OCI-LY3 (cell line): ENCODE measurements around the gene CD2AP.

Source experiments
- H2AFZ ChIP-seq: fragments of 200-600, 300-600 bp; shearing (Covaris generic); 2 replicates; pipeline ENCODE4 v1.6.0; 2014; ENCODE audit warnings: antibody characterized with exemption, low read depth, low read length
- H3K27ac ChIP-seq: fragments of 200-600, 300-600 bp; sonication (generic); 2 replicates; pipeline ENCODE4 v1.5.1; 2014; ENCODE audit warnings: mild to moderate bottlenecking, low read length, moderate library complexity, mixed read lengths
- H3K27me3 ChIP-seq: fragments of 200-600, 300-600 bp; sonication (generic); 2 replicates; pipeline ENCODE4 v1.6.1; 2014; ENCODE audit warnings: low read depth, low read length, mixed read lengths
- H3K36me3 ChIP-seq: fragments of 200-600, 300-600 bp; sonication (generic); replicated peaks from 2 replicates; pipeline ENCODE3; 2014; ENCODE audit warnings: low read depth, low read length, mixed read lengths
- H3K4me1 ChIP-seq: fragments of 300-600, 200-600 bp; sonication (generic); 2 replicates; pipeline ENCODE4 v1.6.1; 2014; ENCODE audit warnings: low read length, mixed read lengths
- H3K4me2 ChIP-seq: fragments of 200-600, 300-600 bp; sonication (generic); 2 replicates; pipeline ENCODE4 v1.6.1; 2014; ENCODE audit warnings: low read length, mixed read lengths
- H3K4me3 ChIP-seq: fragments of 300-600, 200-600 bp; sonication (generic); 2 replicates; pipeline ENCODE4 v1.5.1; 2014; ENCODE audit warnings: antibody characterized with exemption, mild to moderate bottlenecking, low read length, moderate library complexity
- H3K79me2 ChIP-seq: fragments of 300-600, 200-600 bp; shearing (Covaris generic); 2 replicates; pipeline ENCODE4 v1.6.1; 2014; ENCODE audit warnings: mild to moderate bottlenecking, low read length, mixed read lengths
- H3K9ac ChIP-seq: fragments of 300-600, 200-600 bp; shearing (Covaris generic); 2 replicates; pipeline ENCODE4 v1.6.0; 2014; ENCODE audit warnings: mild to moderate bottlenecking, low read length, moderate library complexity
- H3K9me3 ChIP-seq: fragments of 200-600, 300-600 bp; shearing (Covaris generic); 2 replicates; pipeline ENCODE4 v1.6.1; 2014; ENCODE audit warnings: low read length, mixed read lengths; ENCODE audit not compliant: insufficient read depth
- H4K20me1 ChIP-seq: fragments of 200-600, 300-600 bp; sonication (generic); 2 replicates; pipeline ENCODE4 v1.6.1; 2016; ENCODE audit warnings: low read length, mixed read lengths; ENCODE audit not compliant: insufficient read depth
- EZH2phosphoT487 ChIP-seq: fragments of 200-600 bp; shearing (Covaris generic); IDR thresholded peaks from 2 replicates; pipeline ENCODE4 v1.6.1; 2018; ENCODE audit warnings: antibody characterized with exemption, mixed run types, low read depth
- TF ChIP-seq, protein P1 (sequence below): fragments of 200-600, 300-600 bp; sonication (generic); IDR thresholded peaks from 2 replicates; pipeline ENCODE4 v1.5.1; 2014; ENCODE audit warnings: antibody characterized with exemption, low read length, low read depth

Gene CD2AP

DNA sequence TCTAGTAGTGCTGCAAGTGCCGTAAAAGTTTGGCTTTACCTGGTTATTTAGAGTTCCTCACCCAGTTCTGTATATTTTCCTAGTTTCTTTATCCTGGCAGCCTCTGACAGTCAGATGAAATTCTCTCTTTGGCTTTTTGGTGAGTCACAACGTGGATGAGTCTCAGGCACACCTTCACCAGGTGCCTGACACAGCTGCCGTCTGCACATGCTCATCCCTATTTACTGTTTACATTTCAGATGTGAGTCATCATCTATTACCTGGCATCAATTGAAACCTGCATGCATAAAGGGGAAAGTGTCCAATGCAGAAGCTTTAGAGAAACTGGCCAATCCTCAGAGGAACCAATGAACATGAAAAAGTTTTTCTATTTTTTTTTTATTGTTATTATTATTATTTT lies 187.5 kb downstream of the CD2AP start:
- H3K4me3 ChIP-seq: no peak overlapping the region
- no peaks in the 10 kb centered on the region for H4K20me1 ChIP-seq
- no peaks in the 10 kb centered on the region for H3K9me3 ChIP-seq
- TF ChIP-seq, protein P1, sequence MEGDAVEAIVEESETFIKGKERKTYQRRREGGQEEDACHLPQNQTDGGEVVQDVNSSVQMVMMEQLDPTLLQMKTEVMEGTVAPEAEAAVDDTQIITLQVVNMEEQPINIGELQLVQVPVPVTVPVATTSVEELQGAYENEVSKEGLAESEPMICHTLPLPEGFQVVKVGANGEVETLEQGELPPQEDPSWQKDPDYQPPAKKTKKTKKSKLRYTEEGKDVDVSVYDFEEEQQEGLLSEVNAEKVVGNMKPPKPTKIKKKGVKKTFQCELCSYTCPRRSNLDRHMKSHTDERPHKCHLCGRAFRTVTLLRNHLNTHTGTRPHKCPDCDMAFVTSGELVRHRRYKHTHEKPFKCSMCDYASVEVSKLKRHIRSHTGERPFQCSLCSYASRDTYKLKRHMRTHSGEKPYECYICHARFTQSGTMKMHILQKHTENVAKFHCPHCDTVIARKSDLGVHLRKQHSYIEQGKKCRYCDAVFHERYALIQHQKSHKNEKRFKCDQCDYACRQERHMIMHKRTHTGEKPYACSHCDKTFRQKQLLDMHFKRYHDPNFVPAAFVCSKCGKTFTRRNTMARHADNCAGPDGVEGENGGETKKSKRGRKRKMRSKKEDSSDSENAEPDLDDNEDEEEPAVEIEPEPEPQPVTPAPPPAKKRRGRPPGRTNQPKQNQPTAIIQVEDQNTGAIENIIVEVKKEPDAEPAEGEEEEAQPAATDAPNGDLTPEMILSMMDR: no peak
- peaks cover 20% of the 10 kb centered on the region for H3K4me1 ChIP-seq
- H3K27me3 ChIP-seq: no peaks in the 10 kb centered on the region
- H3K36me3 ChIP-seq: no peaks in the 10 kb centered on the region
- H3K9ac ChIP-seq: no peak overlapping the region
- no peak overlapping the region for H2AFZ ChIP-seq
- no peaks in the 10 kb centered on the region for H3K79me2 ChIP-seq
- no peak overlapping the region for H3K4me2 ChIP-seq
- H3K27ac ChIP-seq: no peak overlapping the region

DNA sequence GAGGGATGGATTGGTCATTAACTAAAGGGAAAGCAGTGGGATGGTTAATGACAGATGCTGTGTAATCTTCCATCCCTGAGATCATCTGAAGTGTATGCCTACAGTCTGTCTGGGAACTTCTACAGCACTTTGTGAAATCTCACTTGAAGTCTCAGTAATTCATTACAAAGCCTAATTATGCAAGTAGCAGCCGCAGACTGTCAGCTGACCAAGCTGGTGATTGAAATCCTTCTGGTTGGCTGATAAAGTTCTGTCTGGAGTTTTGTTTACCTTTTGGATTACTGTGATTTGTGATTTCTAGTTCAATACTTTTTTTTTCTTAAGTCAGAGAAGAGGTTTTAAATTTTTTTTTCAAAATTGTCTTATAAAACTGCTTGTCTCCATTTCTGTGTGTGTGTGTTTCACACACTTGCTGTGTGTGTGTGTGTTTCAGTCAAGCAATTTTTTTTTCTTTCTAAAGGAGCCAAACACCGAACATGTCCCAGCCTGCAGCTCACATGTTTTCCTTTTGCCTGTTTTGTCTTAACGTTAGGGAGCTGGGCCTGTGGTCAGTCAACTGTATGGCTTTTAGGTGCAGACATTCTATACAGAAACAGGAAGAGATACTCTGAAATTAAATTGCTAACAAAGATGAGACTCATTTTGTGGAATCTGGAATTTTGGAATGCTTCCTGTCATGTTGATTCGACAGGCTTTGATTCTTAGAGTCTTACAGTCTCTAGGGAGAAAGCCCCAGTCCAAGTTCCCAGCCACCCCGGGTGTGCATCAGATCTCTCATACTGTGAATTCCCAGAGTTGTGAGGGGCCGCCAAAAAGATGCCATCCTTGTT lies 192.3 kb downstream of the CD2AP start:
- no peaks in the 10 kb centered on the region for H3K27me3 ChIP-seq
- no peaks in the 10 kb centered on the region for H3K79me2 ChIP-seq
- no peak for TF ChIP-seq EZH2phosphoT487
- TF ChIP-seq, protein P1: no peak
- H3K27ac ChIP-seq: no peak overlapping the region
- peaks cover 23% of the 10 kb centered on the region for H3K4me1 ChIP-seq
- H3K4me2 ChIP-seq: peak overlapping the region; percentile 44
- no peaks in the 10 kb centered on the region for H3K36me3 ChIP-seq
- peak overlapping the region; percentile 7; the same call in 1 of the 2 replicates for H3K4me3 ChIP-seq
- H3K9ac ChIP-seq: peak overlapping the region; percentile 18; the same call in 1 of the 2 replicates
- H2AFZ ChIP-seq: peak overlapping the region; percentile 49
- H3K9me3 ChIP-seq: no peaks in the 10 kb centered on the region
- H4K20me1 ChIP-seq: no peaks in the 10 kb centered on the region

DNA sequence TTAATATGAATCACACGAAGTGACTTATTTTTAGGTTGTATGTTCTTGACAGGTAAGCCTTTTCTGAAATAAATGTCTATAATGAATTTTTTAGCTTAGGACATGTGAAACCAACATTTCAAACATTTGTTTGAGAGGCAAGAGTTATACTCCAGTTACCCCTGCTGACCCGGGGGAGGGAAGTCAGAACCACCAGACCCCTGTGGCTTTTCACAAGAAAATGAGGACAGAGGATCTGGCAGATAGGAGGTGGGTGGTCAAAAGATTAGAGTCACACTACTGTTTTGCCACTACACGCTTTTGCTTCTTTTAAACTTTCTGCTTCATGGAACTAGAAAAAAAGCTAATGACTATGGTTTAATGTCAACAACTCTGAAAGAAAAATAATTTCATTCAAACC lies 193.3 kb downstream of the CD2AP start:
- H3K9me3 ChIP-seq: peaks cover 3% of the 10 kb centered on the region; the same call in 1 of the 2 replicates
- no peaks in the 10 kb centered on the region for H4K20me1 ChIP-seq
- peaks cover 20% of the 10 kb centered on the region for H3K4me1 ChIP-seq
- no peaks in the 10 kb centered on the region for H3K27me3 ChIP-seq
- no peak overlapping the region for H3K27ac ChIP-seq
- H2AFZ ChIP-seq: no peak overlapping the region
- no peak overlapping the region for H3K4me3 ChIP-seq
- no peaks in the 10 kb centered on the region for H3K36me3 ChIP-seq
- no peaks in the 10 kb centered on the region for H3K79me2 ChIP-seq
- H3K9ac ChIP-seq: no peak overlapping the region
- no peak overlapping the region for H3K4me2 ChIP-seq
- TF ChIP-seq EZH2phosphoT487: no peak
- TF ChIP-seq, protein P1: no peak

DNA sequence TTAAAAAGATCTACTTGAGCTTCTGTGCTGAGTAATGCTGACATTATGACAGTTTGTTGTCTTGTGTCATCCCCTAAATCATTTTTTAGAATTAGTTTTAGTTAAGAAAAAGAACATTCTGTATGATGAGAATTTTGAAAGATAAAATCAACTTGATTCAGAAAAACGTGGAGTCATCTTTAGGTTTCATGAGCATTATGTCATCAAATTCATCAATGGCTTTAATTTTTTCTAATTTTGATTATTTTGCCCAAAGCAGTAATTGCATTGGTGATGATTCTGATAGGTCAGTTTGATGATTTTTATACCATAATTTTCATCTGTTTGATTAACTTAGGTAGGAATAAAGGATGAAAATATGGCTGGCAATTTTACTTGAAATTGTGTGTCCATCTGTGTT lies 194.2 kb downstream of the CD2AP start:
- Histone ChIP-seq H3K9me3 (peaks cover 5% of the 10 kb centered on the region; the same call in 1 of the 2 replicates), H3K27me3 (no peaks in the 10 kb centered on the region)
- TF ChIP-seq, protein P1: no peak

More for the DNA sequence above, 194.2 kb downstream of the CD2AP start:
- Histone ChIP-seq H3K36me3 (no peaks in the 10 kb centered on the region), H3K4me1 (peaks cover 20% of the 10 kb centered on the region), H4K20me1 (no peaks in the 10 kb centered on the region), H3K9ac (no peak overlapping the region), H3K4me3 (no peak overlapping the region), H3K79me2 (no peaks in the 10 kb centered on the region), H2AFZ (no peak overlapping the region), H3K4me2 (no peak overlapping the region), H3K27ac (no peak overlapping the region)
